DOHH2 (cell line): ENCODE data around the gene SLC16A3.

Source experiments
- H3F3A ChIP-seq: fragments of 200-600 bp; sonication (generic), shearing (Covaris generic); 2 replicates; pipeline ENCODE4 v1.6.0; 2016; ENCODE audit warnings: antibody characterized with exemption, mild to moderate bottlenecking; ENCODE audit not compliant: control insufficient read depth, insufficient read depth
- H3K27ac ChIP-seq: fragments of 200-600 bp; sonication (generic); 2 replicates; pipeline ENCODE4 v1.5.1; 2014; ENCODE audit warnings: low read depth, mild to moderate bottlenecking, low read length, moderate library complexity
- H3K27me3 ChIP-seq: fragments of 200-600 bp; sonication (generic); 2 replicates; pipeline ENCODE4 v1.6.1; 2014; ENCODE audit warnings: mild to moderate bottlenecking, low read length, mixed read lengths; ENCODE audit not compliant: control insufficient read depth
- H3K36me3 ChIP-seq: fragments of 200-600 bp; sonication (generic); 2 replicates; pipeline ENCODE4 v1.6.1; 2014; ENCODE audit warnings: mild to moderate bottlenecking, low read length, moderate library complexity, mixed read lengths; ENCODE audit not compliant: control insufficient read depth
- H3K4me1 ChIP-seq: fragments of 200-600 bp; sonication (generic); 2 replicates; pipeline ENCODE4 v1.6.1; 2014; ENCODE audit warnings: mild to moderate bottlenecking, low read length, mixed read lengths; ENCODE audit not compliant: control insufficient read depth
- H3K4me2 ChIP-seq: fragments of 200-600 bp; sonication (generic); 2 replicates; pipeline ENCODE4 v1.6.0; 2014; ENCODE audit warnings: mild to moderate bottlenecking, low read length, moderate library complexity
- H3K4me3 ChIP-seq: fragments of 200-600 bp; sonication (generic); 2 replicates; pipeline ENCODE4 v1.5.1; 2014; ENCODE audit warnings: mild to moderate bottlenecking, low read length, mixed read lengths
- H3K79me2 ChIP-seq: fragments of 200-600 bp; sonication (generic); 2 replicates; pipeline ENCODE4 v1.6.1; 2014; ENCODE audit warnings: mild to moderate bottlenecking, low read length, mixed read lengths; ENCODE audit not compliant: control insufficient read depth
- H3K9me2 ChIP-seq: fragments of 200-600 bp; sonication (generic); replicated peaks from 2 replicates; pipeline ENCODE4 v1.6.1; 2014; ENCODE audit warnings: mild to moderate bottlenecking, low read length, mixed read lengths; ENCODE audit not compliant: control insufficient read depth
- H3K9me3 ChIP-seq: fragments of 200-600 bp; sonication (generic); 2 replicates; pipeline ENCODE4 v1.6.1; 2014; ENCODE audit warnings: antibody characterized with exemption, low read length, mixed read lengths; ENCODE audit not compliant: control insufficient read depth, insufficient read depth
- H4K20me1 ChIP-seq: fragments of 200-600 bp; sonication (generic); 2 replicates; pipeline ENCODE4 v1.6.0; 2014; ENCODE audit warnings: low read depth, mild to moderate bottlenecking, antibody characterized with exemption, low read length, moderate library complexity; ENCODE audit not compliant: control insufficient read depth, insufficient read depth
- CTCF ChIP-seq: fragments of 200-600 bp; sonication (generic); IDR thresholded peaks from one replicate; pipeline ENCODE4 v1.5.1; 2014; ENCODE audit warnings: antibody characterized with exemption, mild to moderate bottlenecking, low read depth, low read length; ENCODE audit not compliant: poor library complexity, severe bottlenecking
- EZH2phosphoT487 ChIP-seq: fragments of 200-600 bp; sonication (generic); IDR thresholded peaks from 2 replicates; pipeline ENCODE4 v1.6.1; 2017; ENCODE audit warnings: borderline replicate concordance, mild to moderate bottlenecking, antibody characterized with exemption, low read length, moderate library complexity, mixed read lengths

Gene SLC16A3

GRCh38 chr17:82255402-82255972 is 26.6 kb downstream of the SLC16A3 start:
- no peak overlapping the region for H3K4me3 ChIP-seq
- no peak overlapping the region for H3K27ac ChIP-seq
- H4K20me1 ChIP-seq = no peaks in the 10 kb centered on the region
- H3K27me3 ChIP-seq = no peaks in the 10 kb centered on the region
- H3K4me2 ChIP-seq = no peak overlapping the region
- 0 out of 2 replicates have a peak, but pooled peaks cover 3% of the 10 kb centered on the region for H3K9me3 ChIP-seq
- H3K9me2 ChIP-seq = no peaks in the 10 kb centered on the region
- H3K4me1 ChIP-seq = no peaks in the 10 kb centered on the region
- H3K36me3 ChIP-seq = peaks cover 87% of the 10 kb centered on the region
- H3F3A ChIP-seq = peaks cover 4% of the 10 kb centered on the region; the same call in 1 of the 2 replicates
- peaks cover 46% of the 10 kb centered on the region for H3K79me2 ChIP-seq
- TF ChIP-seq EZH2phosphoT487 (no peak), CTCF (no peak)

GRCh38 chr17:82256242-82256885 is 27.5 kb downstream of the SLC16A3 start:
- no peak overlapping the region for H3K4me2 ChIP-seq
- H3F3A ChIP-seq = peaks cover 4% of the 10 kb centered on the region; the same call in 1 of the 2 replicates
- H3K27ac ChIP-seq = no peak overlapping the region
- 0 out of 2 replicates have a peak, but pooled peaks cover 3% of the 10 kb centered on the region for H3K9me3 ChIP-seq
- no peaks in the 10 kb centered on the region for H3K4me1 ChIP-seq
- H3K27me3 ChIP-seq = no peaks in the 10 kb centered on the region
- H3K4me3 ChIP-seq = no peak overlapping the region
- peaks cover 87% of the 10 kb centered on the region for H3K36me3 ChIP-seq
- TF ChIP-seq CTCF (no peak), EZH2phosphoT487 (no peak)
- H4K20me1 ChIP-seq = no peaks in the 10 kb centered on the region
- no peaks in the 10 kb centered on the region for H3K9me2 ChIP-seq
- peaks cover 54% of the 10 kb centered on the region for H3K79me2 ChIP-seq

DNA sequence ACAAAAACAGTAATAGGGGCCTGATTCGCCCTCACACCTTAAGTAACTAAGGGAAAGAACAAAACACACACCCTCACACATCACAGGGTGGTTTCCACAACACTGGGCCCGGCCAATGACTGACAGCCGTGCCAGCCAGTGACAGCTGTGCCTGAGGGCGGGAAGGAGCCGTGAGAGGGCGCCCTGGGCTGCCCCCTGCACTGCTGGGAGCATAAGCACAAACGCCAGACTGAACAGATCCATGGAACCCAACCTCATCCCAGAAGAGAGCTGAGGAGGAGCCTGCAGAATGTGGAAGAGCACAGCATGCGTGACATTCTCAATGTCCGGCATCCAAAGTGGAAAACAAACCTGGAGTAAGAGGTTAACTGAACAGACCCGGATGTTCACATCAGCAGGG is 28.6 kb downstream of the SLC16A3 start:
- Histone ChIP-seq H3K4me2 (no peak overlapping the region), H4K20me1 (no peaks in the 10 kb centered on the region), H3K9me3 (0 out of 2 replicates have a peak, but pooled peaks cover 3% of the 10 kb centered on the region), H3K27me3 (no peaks in the 10 kb centered on the region), H3K4me3 (no peak overlapping the region), H3K4me1 (no peaks in the 10 kb centered on the region), H3K79me2 (peaks cover 64% of the 10 kb centered on the region), H3K27ac (no peak overlapping the region), H3K9me2 (no peaks in the 10 kb centered on the region), H3F3A (peaks cover 4% of the 10 kb centered on the region; the same call in 1 of the 2 replicates), H3K36me3 (peaks cover 87% of the 10 kb centered on the region)
- TF ChIP-seq EZH2phosphoT487 = no peak
- TF ChIP-seq CTCF = no peak
